Inferior parietal cortex (tissue), 1 donor: ENCODE data around the gene RCE1.

Experiments used
- DNase-seq: peaks from one replicate; pipeline ENCODE4 v3.0.0-alpha.2; 2016; ENCODE audit errors: extremely low spot score

Gene RCE1

GRCh38 chr11:66857234-66857926 lies 14.1 kb downstream of the RCE1 start:
- no peak for DNase-seq

GRCh38 chr11:66857927-66858185 lies 14.6 kb downstream of the RCE1 start:
- DNase-seq = no peak

GRCh38 chr11:66858186-66858938 lies 15.1 kb downstream of the RCE1 start:
- DNase-seq = no peak

GRCh38 chr11:66858939-66859685 lies 15.9 kb downstream of the RCE1 start:
- no peak for DNase-seq

GRCh38 chr11:66859686-66860448 lies 16.6 kb downstream of the RCE1 start:
- DNase-seq = no peak

GRCh38 chr11:66860449-66860831 lies 17.2 kb downstream of the RCE1 start:
- no peak for DNase-seq

- no peak for DNase-seq
These were observed 18.0 kb downstream of the RCE1 start for GRCh38 chr11:66861038-66861773.

- DNase-seq = no peak
These were observed 18.7 kb downstream of the RCE1 start for GRCh38 chr11:66861774-66862558.

GRCh38 chr11:66862559-66863037 lies 19.4 kb downstream of the RCE1 start:
- DNase-seq = no peak

- DNase-seq = no peak
These were observed 20.3 kb downstream of the RCE1 start for GRCh38 chr11:66863428-66864125.

GRCh38 chr11:66864172-66864901 lies 21.1 kb downstream of the RCE1 start:
- DNase-seq = no peak

GRCh38 chr11:66864924-66865697 lies 21.9 kb downstream of the RCE1 start:
- no peak for DNase-seq

GRCh38 chr11:66866007-66866406 lies 22.8 kb downstream of the RCE1 start:
- DNase-seq = no peak

GRCh38 chr11:66866511-66866986 lies 23.3 kb downstream of the RCE1 start:
- no peak for DNase-seq

GRCh38 chr11:66867425-66868040 lies 24.3 kb downstream of the RCE1 start:
- no peak for DNase-seq

- DNase-seq = no peak
These were observed 25.0 kb downstream of the RCE1 start for GRCh38 chr11:66868082-66868725.
